MM.1S (cell line): ENCODE results near the gene PCGF1.

Source experiments
- DNase-seq: peaks from one replicate; pipeline ENCODE4 v3.0.0-alpha.2; 2015
- H2AFZ ChIP-seq: fragments of 300-600 bp; sonication (generic); 2 replicates; pipeline ENCODE4 v1.6.0; 2016; ENCODE audit warnings: antibody characterized with exemption, low read length
- H3F3A ChIP-seq: fragments of 300-600 bp; sonication (generic); 2 replicates; pipeline ENCODE4 v1.6.1; 2016; ENCODE audit warnings: mild to moderate bottlenecking, antibody characterized with exemption, low read length, moderate library complexity, mixed read lengths; ENCODE audit not compliant: insufficient read depth
- H3K27ac ChIP-seq: fragments of 300-600 bp; sonication (generic); 2 replicates; pipeline ENCODE4 v1.5.1; 2016; ENCODE audit warnings: mild to moderate bottlenecking, low read length
- H3K27me3 ChIP-seq: fragments of 300-600 bp; sonication (generic); replicated peaks from 2 replicates; pipeline ENCODE4 v1.6.0; 2016; ENCODE audit warnings: low read length; ENCODE audit not compliant: insufficient read depth
- H3K36me3 ChIP-seq: fragments of 300-600 bp; sonication (generic); replicated peaks from 2 replicates; pipeline ENCODE4 v1.6.1; 2016; ENCODE audit warnings: mild to moderate bottlenecking, low read length, mixed read lengths; ENCODE audit not compliant: insufficient read depth
- H3K4me1 ChIP-seq: fragments of 300-600 bp; sonication (generic); 2 replicates; pipeline ENCODE4 v1.6.1; 2016; ENCODE audit warnings: low read length, mixed read lengths
- H3K4me2 ChIP-seq: fragments of 300-600 bp; sonication (generic); 2 replicates; pipeline ENCODE4 v1.6.0; 2016; ENCODE audit warnings: low read depth, low read length
- H3K4me3 ChIP-seq: fragments of 300-600 bp; sonication (generic); 2 replicates; pipeline ENCODE4 v1.5.1; 2016; ENCODE audit warnings: low read length, mixed read lengths
- H3K79me2 ChIP-seq: fragments of 300-600 bp; sonication (generic); 2 replicates; pipeline ENCODE4 v1.6.1; 2016; ENCODE audit warnings: mixed run types, low read length, mixed read lengths
- H3K9ac ChIP-seq: fragments of 300-600 bp; sonication (generic); 2 replicates; pipeline ENCODE4 v1.6.1; 2016; ENCODE audit warnings: low read length, mixed read lengths
- H3K9me2 ChIP-seq: fragments of 300-600 bp; sonication (generic); replicated peaks from 2 replicates; pipeline ENCODE4 v1.6.1; 2016; ENCODE audit warnings: mild to moderate bottlenecking, low read length, mixed read lengths; ENCODE audit not compliant: insufficient read depth
- H3K9me3 ChIP-seq: fragments of 300-600 bp; sonication (generic); replicated peaks from 2 replicates; pipeline ENCODE4 v1.6.1; 2016; ENCODE audit warnings: mild to moderate bottlenecking, low read length, mixed read lengths; ENCODE audit not compliant: insufficient read depth
- H4K20me1 ChIP-seq: fragments of 300-600 bp; sonication (generic); 2 replicates; pipeline ENCODE4 v1.6.1; 2016; ENCODE audit warnings: mild to moderate bottlenecking, low read length, moderate library complexity, mixed read lengths; ENCODE audit not compliant: insufficient read depth
- CTCF ChIP-seq: fragments of 300-600 bp; sonication (generic); IDR thresholded peaks from 2 replicates; pipeline ENCODE4 v1.5.1; 2016; ENCODE audit warnings: antibody characterized with exemption, low read length, mixed read lengths
- EZH2 ChIP-seq: fragments of 300-600 bp; sonication (generic); optimal IDR thresholded peaks from 2 replicates; pipeline ENCODE3; 2017; ENCODE audit warnings: low read depth, mild to moderate bottlenecking, antibody characterized with exemption, low read length, mixed read lengths
- EZH2phosphoT487 ChIP-seq: fragments of 300-600 bp; sonication (generic); IDR thresholded peaks from 2 replicates; pipeline ENCODE4 v1.6.1; 2018; ENCODE audit warnings: antibody characterized with exemption, low read length

The PCGF1 gene

GRCh38 chr2:74464406-74464805, 43.1 kb downstream of the PCGF1 start:
- Histone ChIP-seq H3K9me3 (no peaks in the 10 kb centered on the region), H3K27ac (peak overlapping the region; percentile 36; the same call in 1 of the 2 replicates), H2AFZ (peak overlapping the region; percentile 80), H3K27me3 (no peaks in the 10 kb centered on the region), H3K9me2 (no peaks in the 10 kb centered on the region), H3F3A (0 out of 2 replicates have a peak, but pooled peaks cover 3% of the 10 kb centered on the region), H3K9ac (peak overlapping the region; percentile 83), H3K4me1 (peaks cover 4% of the 10 kb centered on the region; the same call in 1 of the 2 replicates), H4K20me1 (no peaks in the 10 kb centered on the region), H3K4me3 (peak overlapping the region; percentile 90), H3K79me2 (peaks cover 20% of the 10 kb centered on the region), H3K4me2 (peak overlapping the region; percentile 100), H3K36me3 (no peaks in the 10 kb centered on the region)
- no peak for DNase-seq
- TF ChIP-seq EZH2 = no peak
- no peak for TF ChIP-seq EZH2phosphoT487
- TF ChIP-seq CTCF = no peak

DNA sequence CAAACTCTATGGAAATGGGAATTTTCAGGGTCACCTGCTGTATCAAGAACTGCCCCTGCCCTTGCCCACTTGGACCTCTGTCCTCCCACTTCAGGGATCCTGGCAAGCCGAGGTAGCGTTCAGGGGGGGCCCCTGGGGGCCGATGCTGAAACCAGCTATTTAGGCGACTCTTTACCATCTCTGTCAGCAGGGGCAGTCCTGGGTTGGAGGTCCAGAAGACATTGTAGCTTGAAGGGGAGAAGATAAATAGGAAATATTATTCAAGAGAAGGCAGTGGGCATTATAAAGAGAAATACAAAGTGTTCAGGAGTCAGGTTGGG, 44.7 kb downstream of the PCGF1 start:
- no peak overlapping the region for H3K27ac ChIP-seq
- no peak overlapping the region for H3K4me2 ChIP-seq
- no peaks in the 10 kb centered on the region for H3K36me3 ChIP-seq
- H3K4me3 ChIP-seq = no peak overlapping the region
- peaks cover 4% of the 10 kb centered on the region; the same call in 1 of the 2 replicates for H3K4me1 ChIP-seq
- H3F3A ChIP-seq = peaks cover 5% of the 10 kb centered on the region; the same call in 1 of the 2 replicates
- TF ChIP-seq EZH2phosphoT487 = no peak
- TF ChIP-seq EZH2 = no peak
- no peak for TF ChIP-seq CTCF
- no peaks in the 10 kb centered on the region for H3K9me2 ChIP-seq
- H3K27me3 ChIP-seq = no peaks in the 10 kb centered on the region
- H2AFZ ChIP-seq = no peak overlapping the region
- no peak overlapping the region for H3K9ac ChIP-seq
- no peaks in the 10 kb centered on the region for H4K20me1 ChIP-seq
- no peak for DNase-seq
- H3K79me2 ChIP-seq = peaks cover 23% of the 10 kb centered on the region
- no peaks in the 10 kb centered on the region for H3K9me3 ChIP-seq

- Histone ChIP-seq H3K36me3 (no peaks in the 10 kb centered on the region), H3K27me3 (no peaks in the 10 kb centered on the region), H3K4me2 (no peak overlapping the region), H3K9me3 (no peaks in the 10 kb centered on the region), H3K9me2 (no peaks in the 10 kb centered on the region), H2AFZ (no peak overlapping the region), H3K4me1 (peaks cover 4% of the 10 kb centered on the region; the same call in 1 of the 2 replicates), H3K9ac (no peak overlapping the region), H4K20me1 (no peaks in the 10 kb centered on the region), H3F3A (peaks cover 7% of the 10 kb centered on the region; the same call in 1 of the 2 replicates), H3K27ac (no peak overlapping the region), H3K4me3 (no peak overlapping the region), H3K79me2 (peaks cover 23% of the 10 kb centered on the region)
- no peak for DNase-seq
- TF ChIP-seq CTCF = no peak
- no peak for TF ChIP-seq EZH2
- no peak for TF ChIP-seq EZH2phosphoT487
Observed at GRCh38 chr2:74462054-74462785, 45.3 kb downstream of the PCGF1 start.
